GM19239 (cell line): ENCODE data around the gene TIMM17A.

Source experiments
- DNase-seq: peaks from one replicate; pipeline ENCODE4 v3.0.0; 2011; ENCODE audit warnings: low spot score; ENCODE audit not compliant: insufficient read length
- FAIRE-seq: peaks from 2 replicates; lab custom pipeline; 2011; peaks lifted over from hg19 to GRCh38; lab: Jason Lieb, UNC

Gene TIMM17A

GRCh38 chr1:201982082-201982622 lies 26.8 kb downstream of the TIMM17A start:
- peak; percentile 90 for FAIRE-seq
- DNase-seq, result no peak

- FAIRE-seq (no peak), DNase-seq (peak; percentile 83)
These were observed 27.5 kb downstream of the TIMM17A start, which contains the start of gene RNPEP for GRCh38 chr1:201982623-201983379. TSS of gene RNPEP (plus strand) at chr1:201982648. CDS start at chr1:201982667, 19 bp downstream.

GRCh38 chr1:201983380-201983805 lies 28.1 kb downstream of the TIMM17A start:
- no peak for DNase-seq
- peak; percentile 76 for FAIRE-seq

- FAIRE-seq (no peak), DNase-seq (no peak)
These were observed 29.1 kb downstream of the TIMM17A start for GRCh38 chr1:201984446-201984845.

- no peak for FAIRE-seq
These were observed 30.1 kb downstream of the TIMM17A start for GRCh38 chr1:201985355-201985754.

GRCh38 chr1:201988601-201989000 lies 33.3 kb downstream of the TIMM17A start:
- DNase-seq, result no peak
- FAIRE-seq, result no peak

More at GRCh38 chr1:201985355-201985754, 30.1 kb downstream of the TIMM17A start:
- DNase-seq, result no peak

- DNase-seq (no peak), FAIRE-seq (no peak)
These were observed 34.2 kb downstream of the TIMM17A start for GRCh38 chr1:201989354-201990128.

GRCh38 chr1:201990427-201990826 lies 35.1 kb downstream of the TIMM17A start:
- DNase-seq (no peak), FAIRE-seq (no peak)

- FAIRE-seq (peak; percentile 70), DNase-seq (peak; percentile 38)
These were observed 44.4 kb downstream of the TIMM17A start for GRCh38 chr1:201999625-202000238.

- DNase-seq, result no peak
- no peak for FAIRE-seq
These were observed 47.2 kb downstream of the TIMM17A start for GRCh38 chr1:202002507-202002906.

GRCh38 chr1:202004711-202005110 lies 49.4 kb downstream of the TIMM17A start:
- no peak for FAIRE-seq
- no peak for DNase-seq

- no peak for DNase-seq
- FAIRE-seq, result no peak
These were observed 50.7 kb downstream of the TIMM17A start for GRCh38 chr1:202005958-202006357.

- FAIRE-seq, result no peak
- DNase-seq, result no peak
These were observed 52.0 kb downstream of the TIMM17A start for GRCh38 chr1:202007304-202007703.

GRCh38 chr1:202007805-202008489 lies 52.6 kb downstream of the TIMM17A start:
- FAIRE-seq (no peak), DNase-seq (no peak)

GRCh38 chr1:202009326-202010179 lies 54.2 kb downstream of the TIMM17A start:
- FAIRE-seq (peak; percentile 98), DNase-seq (peak; percentile 64)

GRCh38 chr1:202010180-202011015 lies 55.1 kb downstream of the TIMM17A start, which contains the start of gene ELF3:
TSS of gene ELF3 (plus strand) at chr1:202010587. CDS start at chr1:202011137, 550 bp downstream.
- FAIRE-seq (peak; percentile 93), DNase-seq (peak; percentile 88)

- no peak for FAIRE-seq
- no peak for DNase-seq
These were observed 56.7 kb downstream of the TIMM17A start for GRCh38 chr1:202011994-202012393.
